ENCODE results near the gene GCC1.

The GCC1 gene

GRCh38 chr7:127587663-127588018 lies 2.2 kb upstream of the GCC1 start:
- in situ Hi-C loops (cut with HindIII; ENCODE audit: low sequenced_read_pairs), result loop anchor here (25.0 kb wide), 1 partner anchor 625 kb away; no protein-coding TSS in a partner anchor
- H3K4me3 ChIP-seq (ENCODE audit: low read depth, low read length), result peak overlapping the region; percentile 98
- no peak for TF ChIP-seq CTCF (IDR thresholded peaks at IDR 0.05; ENCODE audit: low read depth, low read length, missing control alignments)
- no peak for DNase-seq (ENCODE audit: low read depth)

GRCh38 chr7:127586346-127586745 lies 950 bp upstream of the GCC1 start:
- in situ Hi-C loops (cut with HindIII; ENCODE audit: low sequenced_read_pairs), result loop anchor here (25.0 kb wide), 1 partner anchor 626 kb away; no protein-coding TSS in a partner anchor
- no peak for TF ChIP-seq CTCF (IDR thresholded peaks at IDR 0.05; ENCODE audit: low read depth, low read length, missing control alignments)
- no peak for DNase-seq (ENCODE audit: low read depth)
- H3K4me3 ChIP-seq (ENCODE audit: low read depth, low read length), result no peak overlapping the region

GRCh38 chr7:127584648-127585043 lies 750 bp downstream of the GCC1 start:
- in situ Hi-C loops (cut with HindIII; ENCODE audit: low sequenced_read_pairs), result loop anchor here (25.0 kb wide), 1 partner anchor 628 kb away; no protein-coding TSS in a partner anchor
- DNase-seq (ENCODE audit: low read depth), result no peak

GRCh38 chr7:127582361-127582760 lies 3.0 kb downstream of the GCC1 start:
- TF ChIP-seq CTCF (IDR thresholded peaks at IDR 0.05; ENCODE audit: low read depth, low read length, missing control alignments), result peak; percentile 27
- no peak overlapping the region for H3K4me3 ChIP-seq (ENCODE audit: low read depth, low read length)
- DNase-seq (ENCODE audit: low read depth), result peak; percentile 78
- in situ Hi-C loops (cut with HindIII; ENCODE audit: low sequenced_read_pairs), result loop anchor here (25.0 kb wide), 1 partner anchor 630 kb away; no protein-coding TSS in a partner anchor

More at GRCh38 chr7:127584648-127585043, 750 bp downstream of the GCC1 start:
- H3K4me3 ChIP-seq (ENCODE audit: low read depth, low read length), result peak overlapping the region; percentile 89
- TF ChIP-seq CTCF (IDR thresholded peaks at IDR 0.05; ENCODE audit: low read depth, low read length, missing control alignments), result no peak

- no peak for TF ChIP-seq CTCF (IDR thresholded peaks at IDR 0.05; ENCODE audit: low read depth, low read length, missing control alignments)
- no peak for DNase-seq (ENCODE audit: low read depth)
- no peak overlapping the region for H3K4me3 ChIP-seq (ENCODE audit: low read depth, low read length)
- in situ Hi-C loops (cut with HindIII; ENCODE audit: low sequenced_read_pairs), result loop anchor here (25.0 kb wide), 1 partner anchor 631 kb away; no protein-coding TSS in a partner anchor
Observed at GRCh38 chr7:127581716-127582115, 3.7 kb downstream of the GCC1 start.

- no peak for TF ChIP-seq CTCF (IDR thresholded peaks at IDR 0.05; ENCODE audit: low read depth, low read length, missing control alignments)
- no peak for DNase-seq (ENCODE audit: low read depth)
- in situ Hi-C loops (cut with HindIII; ENCODE audit: low sequenced_read_pairs), result loop anchor here (25.0 kb wide), 1 partner anchor 632 kb away; no protein-coding TSS in a partner anchor
- H3K4me3 ChIP-seq (ENCODE audit: low read depth, low read length), result no peak overlapping the region
Observed at GRCh38 chr7:127580612-127581011, 4.8 kb downstream of the GCC1 start.
